ENCODE data around the gene PIEZO2. TPM values are rescaled to one million over a fixed set of nuclear protein-coding genes. Genes with fewer than 3 reads are reported as not detected.

Gene PIEZO2
- total RNA-seq, 1 donor from 2014 or later = 4.2 TPM

DNA sequence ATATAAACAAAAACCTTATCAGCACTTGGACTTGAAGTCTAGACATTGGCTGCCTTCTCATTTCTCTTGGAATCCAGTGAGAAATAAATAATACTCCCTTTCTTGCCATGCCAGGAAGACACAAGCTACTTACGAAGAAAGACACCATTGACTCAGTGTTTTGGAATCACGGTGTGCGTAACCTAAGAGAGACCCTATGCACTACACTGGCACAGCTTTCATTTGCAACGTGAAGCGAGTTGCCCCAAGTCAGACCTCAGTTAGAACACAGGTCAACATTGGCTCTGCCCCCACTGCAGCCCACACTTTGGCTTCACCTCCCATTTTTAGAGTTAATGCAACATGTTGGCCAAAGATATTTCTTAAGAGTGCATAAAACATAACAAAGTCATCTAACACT lies 54.2 kb downstream of the PIEZO2 start:
- H3K36me3 ChIP-seq = no peaks in the 10 kb centered on the region
- H3K27ac ChIP-seq = no peak overlapping the region
- Mint-ChIP-seq H3K36me3 (no peaks in the 10 kb centered on the region), H3K9me3 (no peaks in the 10 kb centered on the region), H3K27me3 (ENCODE audit: insufficient read depth, low read depth) (no peaks in the 10 kb centered on the region), H3K27ac (no peak overlapping the region), H3K4me3 (no peak overlapping the region), H3K4me1 (peaks cover 15% of the 10 kb centered on the region)
- H4K20me1 ChIP-seq (ENCODE audit: low read depth) = no peaks in the 10 kb centered on the region
- H3K9ac ChIP-seq = no peak overlapping the region
- no peaks in the 10 kb centered on the region for H3K4me1 ChIP-seq
- no peaks in the 10 kb centered on the region for H3K27me3 ChIP-seq
- no peaks in the 10 kb centered on the region for H3K79me2 ChIP-seq (ENCODE audit: low read depth)
- DNase-seq (ENCODE audit: low spot score) = no peak
- no peak overlapping the region for H2AFZ ChIP-seq (replicated peaks)
- H3K9me3 ChIP-seq (ENCODE audit: low read depth) = no peaks in the 10 kb centered on the region
- no peaks in the 10 kb centered on the region for H3F3A ChIP-seq (ENCODE audit: low read depth)
- no peak overlapping the region for H3K4me2 ChIP-seq
- TF ChIP-seq EZH2phosphoT487 (IDR thresholded peaks at IDR 0.05) (no peak), EZH2 (IDR thresholded peaks at IDR 0.05) (no peak)
- TF ChIP-seq, protein P1, sequence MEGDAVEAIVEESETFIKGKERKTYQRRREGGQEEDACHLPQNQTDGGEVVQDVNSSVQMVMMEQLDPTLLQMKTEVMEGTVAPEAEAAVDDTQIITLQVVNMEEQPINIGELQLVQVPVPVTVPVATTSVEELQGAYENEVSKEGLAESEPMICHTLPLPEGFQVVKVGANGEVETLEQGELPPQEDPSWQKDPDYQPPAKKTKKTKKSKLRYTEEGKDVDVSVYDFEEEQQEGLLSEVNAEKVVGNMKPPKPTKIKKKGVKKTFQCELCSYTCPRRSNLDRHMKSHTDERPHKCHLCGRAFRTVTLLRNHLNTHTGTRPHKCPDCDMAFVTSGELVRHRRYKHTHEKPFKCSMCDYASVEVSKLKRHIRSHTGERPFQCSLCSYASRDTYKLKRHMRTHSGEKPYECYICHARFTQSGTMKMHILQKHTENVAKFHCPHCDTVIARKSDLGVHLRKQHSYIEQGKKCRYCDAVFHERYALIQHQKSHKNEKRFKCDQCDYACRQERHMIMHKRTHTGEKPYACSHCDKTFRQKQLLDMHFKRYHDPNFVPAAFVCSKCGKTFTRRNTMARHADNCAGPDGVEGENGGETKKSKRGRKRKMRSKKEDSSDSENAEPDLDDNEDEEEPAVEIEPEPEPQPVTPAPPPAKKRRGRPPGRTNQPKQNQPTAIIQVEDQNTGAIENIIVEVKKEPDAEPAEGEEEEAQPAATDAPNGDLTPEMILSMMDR (IDR thresholded peaks at IDR 0.05) = no peak
- H3K4me3 ChIP-seq = no peak overlapping the region

DNA sequence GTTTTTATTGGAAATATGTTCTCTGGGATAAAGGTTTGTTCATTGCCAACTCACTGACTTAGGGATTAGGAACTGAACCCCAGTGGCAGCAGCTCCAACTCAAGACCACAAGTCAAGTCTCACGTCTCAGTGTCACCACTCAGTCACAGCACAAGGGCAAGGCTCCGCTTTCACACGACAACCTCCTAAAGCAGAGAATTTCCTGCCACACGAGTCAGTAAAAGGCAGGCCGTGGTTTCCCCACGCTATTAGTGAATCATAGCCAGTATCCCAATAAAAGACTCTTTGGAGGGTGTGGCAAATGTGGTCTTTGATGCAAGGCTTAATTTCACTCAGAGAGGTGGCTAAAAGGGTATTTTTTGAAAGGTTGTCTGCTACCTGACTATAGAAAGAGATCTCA lies 57.6 kb downstream of the PIEZO2 start:
- Mint-ChIP-seq H3K4me3 (no peak overlapping the region), H3K27me3 (ENCODE audit: insufficient read depth, low read depth) (peaks cover 3% of the 10 kb centered on the region), H3K36me3 (no peaks in the 10 kb centered on the region), H3K9me3 (no peaks in the 10 kb centered on the region), H3K4me1 (peaks cover 24% of the 10 kb centered on the region), H3K27ac (no peak overlapping the region)
- H3K9ac ChIP-seq = no peak overlapping the region
- no peaks in the 10 kb centered on the region for H3F3A ChIP-seq (ENCODE audit: low read depth)
- H3K27ac ChIP-seq = no peak overlapping the region
- H3K4me1 ChIP-seq = peaks cover 4% of the 10 kb centered on the region
- no peaks in the 10 kb centered on the region for H3K9me3 ChIP-seq (ENCODE audit: low read depth)
- H3K79me2 ChIP-seq (ENCODE audit: low read depth) = no peaks in the 10 kb centered on the region
- H3K4me3 ChIP-seq = no peak overlapping the region
- TF ChIP-seq EZH2 (IDR thresholded peaks at IDR 0.05) (no peak), EZH2phosphoT487 (IDR thresholded peaks at IDR 0.05) (no peak)
- TF ChIP-seq, protein P1 (IDR thresholded peaks at IDR 0.05) = no peak
- no peaks in the 10 kb centered on the region for H4K20me1 ChIP-seq (ENCODE audit: low read depth)
- no peaks in the 10 kb centered on the region for H3K36me3 ChIP-seq
- no peak for DNase-seq (ENCODE audit: low spot score)
- H3K4me2 ChIP-seq = no peak overlapping the region
- no peak overlapping the region for H2AFZ ChIP-seq (replicated peaks)
- no peaks in the 10 kb centered on the region for H3K27me3 ChIP-seq

DNA sequence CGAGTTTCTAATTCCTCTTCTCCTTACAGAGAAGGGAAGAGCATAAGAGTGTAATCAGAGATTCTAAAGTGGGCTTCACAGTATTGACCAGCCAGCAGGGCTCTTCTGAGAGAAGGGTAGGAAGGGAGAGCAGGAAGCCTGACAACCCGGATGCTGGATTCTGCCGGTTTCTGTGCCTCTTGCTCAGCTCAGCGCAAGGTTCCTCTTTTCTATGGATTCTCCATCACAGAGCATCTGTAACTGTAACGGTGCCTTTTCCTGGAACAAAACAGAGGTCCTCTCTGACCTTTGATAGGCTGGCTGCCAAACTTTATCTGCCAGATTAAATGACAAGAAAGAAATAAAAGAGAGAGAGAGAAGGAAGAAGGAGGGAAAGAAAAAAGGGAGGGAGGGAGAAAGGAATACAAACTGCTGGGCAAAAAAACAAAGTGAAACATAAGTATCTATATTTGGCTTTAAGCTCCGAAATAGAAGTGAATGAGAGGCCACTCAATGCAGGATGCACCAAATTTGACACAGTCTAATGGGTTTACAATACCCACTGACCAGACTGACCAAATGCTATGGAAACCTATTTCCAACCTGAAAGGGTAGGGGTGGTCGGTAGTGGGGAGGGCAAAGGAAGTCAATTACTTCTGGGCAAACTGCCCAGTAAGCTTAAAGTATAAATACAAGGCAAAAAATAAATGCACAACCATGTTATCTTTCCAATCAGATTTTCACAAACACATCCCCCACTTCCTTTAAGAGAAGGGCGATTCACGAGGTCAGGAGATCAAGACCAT lies 59.2 kb downstream of the PIEZO2 start:
- Mint-ChIP-seq H3K9me3 (no peaks in the 10 kb centered on the region), H3K4me1 (peaks cover 24% of the 10 kb centered on the region), H3K4me3 (no peak overlapping the region), H3K36me3 (no peaks in the 10 kb centered on the region), H3K27ac (peak overlapping the region; percentile 15), H3K27me3 (ENCODE audit: insufficient read depth, low read depth) (peaks cover 3% of the 10 kb centered on the region)
- Histone ChIP-seq H3K4me2 (no peak overlapping the region), H3K36me3 (no peaks in the 10 kb centered on the region), H3K4me3 (no peak overlapping the region), H3K9ac (no peak overlapping the region), H3K79me2 (ENCODE audit: low read depth) (no peaks in the 10 kb centered on the region), H3K4me1 (peaks cover 4% of the 10 kb centered on the region), H3F3A (ENCODE audit: low read depth) (no peaks in the 10 kb centered on the region), H3K27ac (no peak overlapping the region), H4K20me1 (ENCODE audit: low read depth) (no peaks in the 10 kb centered on the region), H3K27me3 (no peaks in the 10 kb centered on the region), H2AFZ (replicated peaks) (peak overlapping the region; percentile 26), H3K9me3 (ENCODE audit: low read depth) (no peaks in the 10 kb centered on the region)
- TF ChIP-seq EZH2 (IDR thresholded peaks at IDR 0.05) = no peak
- TF ChIP-seq EZH2phosphoT487 (IDR thresholded peaks at IDR 0.05) = no peak
- TF ChIP-seq, protein P1 (IDR thresholded peaks at IDR 0.05) = no peak
- DNase-seq (ENCODE audit: low spot score) = no peak
